Calu3 (cell line): ENCODE data around the gene ACKR3. TPM values are rescaled to one million over a fixed set of nuclear protein-coding genes. Genes with fewer than 3 reads are reported as not detected.

Experiments
- BruUV-seq: library from RNA; stranded (reverse); fragments of 400-500 nt; replicated peaks from 2 replicates; lab custom pipeline; 2021; lab: Mats Ljungman, UMichigan
- CTCF ChIA-PET: fragments of 300-600 bp; sonication (Branson Sonifier 250); formaldehyde crosslinking; loops from one replicate; lab custom pipeline; 2022; ENCODE audit warnings: antibody characterized with exemption; lab: Charles Lee
- DNase-seq: peaks from one replicate; pipeline ENCODE4 v3.0.0; 2022
- H3K27ac Mint-ChIP-seq: one replicate; pipeline ENCODE4 v1.8.0; 2022; ENCODE audit warnings: mixed read lengths; ENCODE audit not compliant: unreplicated experiment
- H3K27me3 Mint-ChIP-seq: one replicate; pipeline ENCODE4 v1.8.0; 2022; ENCODE audit warnings: mixed read lengths; ENCODE audit not compliant: unreplicated experiment
- H3K36me3 Mint-ChIP-seq: one replicate; pipeline ENCODE4 v1.8.0; 2022; ENCODE audit warnings: mild to moderate bottlenecking, moderate library complexity, mixed read lengths; ENCODE audit not compliant: insufficient read depth, unreplicated experiment
- H3K4me1 Mint-ChIP-seq: one replicate; pipeline ENCODE4 v1.8.0; 2022; ENCODE audit warnings: mild to moderate bottlenecking, low read depth, mixed read lengths; ENCODE audit not compliant: unreplicated experiment
- H3K4me3 Mint-ChIP-seq: one replicate; pipeline ENCODE4 v1.8.0; 2022; ENCODE audit warnings: mild to moderate bottlenecking, low read depth, moderate library complexity, mixed read lengths; ENCODE audit not compliant: unreplicated experiment
- H3K9me3 Mint-ChIP-seq: one replicate; pipeline ENCODE4 v1.8.0; 2022; ENCODE audit warnings: low read depth, mixed read lengths; ENCODE audit not compliant: unreplicated experiment
- CTCF ChIP-seq: fragments of 200-600 bp; IDR thresholded peaks from one replicate; pipeline ENCODE4 v1.8.0; 2022; ENCODE audit warnings: antibody characterized with exemption; ENCODE audit not compliant: unreplicated experiment
- intact Hi-C: fragments of 100-400 bp; cut with micrococcal nuclease; formaldehyde crosslinking; loops from one replicate; pipeline ENCODE4 v1.10.0; 2022; ENCODE audit not compliant: unreplicated experiment
- total RNA-seq: library from RNA; stranded (reverse); gene quantifications from 2 replicates; pipeline ENCODE4 v1.2.3, GENCODE V29; 2022

ACKR3 gene
- total RNA-seq, 1 experiment from 2014 or later = 8.8 TPM

GRCh38 chr2:236545248-236545658, 24.4 kb upstream of the ACKR3 start:
- intact Hi-C loops = no loop called here
- H3K27me3 Mint-ChIP-seq = peaks cover 8% of the 10 kb centered on the region
- H3K27ac Mint-ChIP-seq = no peak overlapping the region
- no peaks in the 10 kb centered on the region for H3K36me3 Mint-ChIP-seq
- H3K4me1 Mint-ChIP-seq = no peaks in the 10 kb centered on the region
- no peak for TF ChIP-seq CTCF
- no peak for DNase-seq
- no peak overlapping the region for H3K4me3 Mint-ChIP-seq
- CTCF ChIA-PET = no interaction called here
- BruUV-seq = no TSS peak
- peaks cover 4% of the 10 kb centered on the region for H3K9me3 Mint-ChIP-seq

- no peak for DNase-seq
- no TSS peak for BruUV-seq
- Mint-ChIP-seq H3K27ac (no peak overlapping the region), H3K4me3 (no peak overlapping the region), H3K36me3 (no peaks in the 10 kb centered on the region), H3K27me3 (peaks cover 8% of the 10 kb centered on the region), H3K4me1 (no peaks in the 10 kb centered on the region), H3K9me3 (peaks cover 4% of the 10 kb centered on the region)
- intact Hi-C loops = no loop called here
- TF ChIP-seq CTCF = no peak
- CTCF ChIA-PET = no interaction called here
These were observed 23.7 kb upstream of the ACKR3 start for GRCh38 chr2:236545814-236546480.

GRCh38 chr2:236546561-236547002, 23.0 kb upstream of the ACKR3 start:
- no TSS peak for BruUV-seq
- TF ChIP-seq CTCF = no peak
- Mint-ChIP-seq H3K4me3 (no peak overlapping the region), H3K4me1 (no peaks in the 10 kb centered on the region), H3K27me3 (peaks cover 8% of the 10 kb centered on the region), H3K36me3 (no peaks in the 10 kb centered on the region), H3K9me3 (peaks cover 4% of the 10 kb centered on the region), H3K27ac (no peak overlapping the region)
- DNase-seq = no peak
- CTCF ChIA-PET = no interaction called here
- intact Hi-C loops = no loop called here

- DNase-seq = no peak
- Mint-ChIP-seq H3K4me1 (no peaks in the 10 kb centered on the region), H3K27ac (no peak overlapping the region), H3K27me3 (peaks cover under 1% of the 10 kb centered on the region), H3K4me3 (no peak overlapping the region), H3K9me3 (peaks cover 4% of the 10 kb centered on the region), H3K36me3 (no peaks in the 10 kb centered on the region)
- intact Hi-C loops = no loop called here
- no TSS peak for BruUV-seq
- TF ChIP-seq CTCF = no peak
- CTCF ChIA-PET = no interaction called here
These were observed 21.9 kb upstream of the ACKR3 start for GRCh38 chr2:236547725-236548124.
